ENCODE results near the gene AGO3.

DNA sequence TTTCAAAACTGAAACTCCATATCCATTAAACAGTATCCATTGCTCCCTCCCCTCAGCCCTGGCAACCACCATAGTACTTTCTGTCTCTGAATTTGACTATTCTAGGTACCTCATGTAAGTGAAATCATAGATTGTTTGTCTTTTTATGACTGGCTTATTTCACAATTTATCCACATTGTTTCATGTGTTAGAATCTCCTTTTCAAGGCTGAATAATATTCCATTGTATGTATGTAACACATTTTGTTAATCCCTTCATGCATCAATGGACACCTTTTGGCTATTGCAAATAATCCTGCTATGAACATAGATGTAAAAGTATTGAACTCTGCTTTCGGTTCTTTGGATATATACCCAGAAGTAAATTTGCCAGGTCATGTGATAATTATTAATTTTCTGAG lies 37.5 kb downstream of the AGO3 start:
- TF ChIP-seq, protein P1, sequence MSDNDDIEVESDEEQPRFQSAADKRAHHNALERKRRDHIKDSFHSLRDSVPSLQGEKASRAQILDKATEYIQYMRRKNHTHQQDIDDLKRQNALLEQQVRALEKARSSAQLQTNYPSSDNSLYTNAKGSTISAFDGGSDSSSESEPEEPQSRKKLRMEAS (IDR thresholded peaks at IDR 0.05; ENCODE audit: low read depth, low read length) = no peak
- TF ChIP-seq ZZZ3 (IDR thresholded peaks at IDR 0.05; ENCODE audit: control insufficient read depth, insufficient read length, low read depth) (no peak), JUND (IDR thresholded peaks at IDR 0.05; ENCODE audit: low read depth, low read length) (no peak), CEBPB (IDR thresholded peaks at IDR 0.05; ENCODE audit: borderline replicate concordance in 1 of 2, low read depth in 2 of 2, low read length in 2 of 2) (no peak), MTA2 (IDR thresholded peaks at IDR 0.05; ENCODE audit: low read depth) (no peak), POLR2AphosphoS5 (IDR thresholded peaks at IDR 0.05; ENCODE audit: low read length) (no peak), RFX5 (IDR thresholded peaks at IDR 0.05; ENCODE audit: low read depth, low read length) (no peak)
- TF ChIP-seq, protein P2, sequence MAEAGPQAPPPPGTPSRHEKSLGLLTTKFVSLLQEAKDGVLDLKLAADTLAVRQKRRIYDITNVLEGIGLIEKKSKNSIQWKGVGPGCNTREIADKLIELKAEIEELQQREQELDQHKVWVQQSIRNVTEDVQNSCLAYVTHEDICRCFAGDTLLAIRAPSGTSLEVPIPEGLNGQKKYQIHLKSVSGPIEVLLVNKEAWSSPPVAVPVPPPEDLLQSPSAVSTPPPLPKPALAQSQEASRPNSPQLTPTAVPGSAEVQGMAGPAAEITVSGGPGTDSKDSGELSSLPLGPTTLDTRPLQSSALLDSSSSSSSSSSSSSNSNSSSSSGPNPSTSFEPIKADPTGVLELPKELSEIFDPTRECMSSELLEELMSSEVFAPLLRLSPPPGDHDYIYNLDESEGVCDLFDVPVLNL (IDR thresholded peaks at IDR 0.05; ENCODE audit: low read depth, low read length) = no peak
- TF ChIP-seq, protein P3, sequence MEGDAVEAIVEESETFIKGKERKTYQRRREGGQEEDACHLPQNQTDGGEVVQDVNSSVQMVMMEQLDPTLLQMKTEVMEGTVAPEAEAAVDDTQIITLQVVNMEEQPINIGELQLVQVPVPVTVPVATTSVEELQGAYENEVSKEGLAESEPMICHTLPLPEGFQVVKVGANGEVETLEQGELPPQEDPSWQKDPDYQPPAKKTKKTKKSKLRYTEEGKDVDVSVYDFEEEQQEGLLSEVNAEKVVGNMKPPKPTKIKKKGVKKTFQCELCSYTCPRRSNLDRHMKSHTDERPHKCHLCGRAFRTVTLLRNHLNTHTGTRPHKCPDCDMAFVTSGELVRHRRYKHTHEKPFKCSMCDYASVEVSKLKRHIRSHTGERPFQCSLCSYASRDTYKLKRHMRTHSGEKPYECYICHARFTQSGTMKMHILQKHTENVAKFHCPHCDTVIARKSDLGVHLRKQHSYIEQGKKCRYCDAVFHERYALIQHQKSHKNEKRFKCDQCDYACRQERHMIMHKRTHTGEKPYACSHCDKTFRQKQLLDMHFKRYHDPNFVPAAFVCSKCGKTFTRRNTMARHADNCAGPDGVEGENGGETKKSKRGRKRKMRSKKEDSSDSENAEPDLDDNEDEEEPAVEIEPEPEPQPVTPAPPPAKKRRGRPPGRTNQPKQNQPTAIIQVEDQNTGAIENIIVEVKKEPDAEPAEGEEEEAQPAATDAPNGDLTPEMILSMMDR (IDR thresholded peaks at IDR 0.05 in 2 of 3, conservative IDR thresholded peaks at IDR 0.05 in 1 of 3; ENCODE audit: control insufficient read depth in 2 of 3, extremely low read depth in 1 of 3, insufficient read depth in 1 of 3, low read depth in 3 of 3, low read length in 3 of 3) = no peak
